CD4-positive, alpha-beta T cell treated with Interleukin-15 for 1 hour (primary cell): ENCODE measurements around the gene PEPD.
A peak's percentile ranks its signal among the peaks of the same experiment; 100 is the strongest.

Experiments used
- DNase-seq: peaks from one replicate; pipeline ENCODE4 v3.0.0-alpha.2; 2020

Gene PEPD

GRCh38 chr19:33403973-33404304 lies 117.7 kb downstream of the PEPD start:
- DNase-seq: no peak

DNA sequence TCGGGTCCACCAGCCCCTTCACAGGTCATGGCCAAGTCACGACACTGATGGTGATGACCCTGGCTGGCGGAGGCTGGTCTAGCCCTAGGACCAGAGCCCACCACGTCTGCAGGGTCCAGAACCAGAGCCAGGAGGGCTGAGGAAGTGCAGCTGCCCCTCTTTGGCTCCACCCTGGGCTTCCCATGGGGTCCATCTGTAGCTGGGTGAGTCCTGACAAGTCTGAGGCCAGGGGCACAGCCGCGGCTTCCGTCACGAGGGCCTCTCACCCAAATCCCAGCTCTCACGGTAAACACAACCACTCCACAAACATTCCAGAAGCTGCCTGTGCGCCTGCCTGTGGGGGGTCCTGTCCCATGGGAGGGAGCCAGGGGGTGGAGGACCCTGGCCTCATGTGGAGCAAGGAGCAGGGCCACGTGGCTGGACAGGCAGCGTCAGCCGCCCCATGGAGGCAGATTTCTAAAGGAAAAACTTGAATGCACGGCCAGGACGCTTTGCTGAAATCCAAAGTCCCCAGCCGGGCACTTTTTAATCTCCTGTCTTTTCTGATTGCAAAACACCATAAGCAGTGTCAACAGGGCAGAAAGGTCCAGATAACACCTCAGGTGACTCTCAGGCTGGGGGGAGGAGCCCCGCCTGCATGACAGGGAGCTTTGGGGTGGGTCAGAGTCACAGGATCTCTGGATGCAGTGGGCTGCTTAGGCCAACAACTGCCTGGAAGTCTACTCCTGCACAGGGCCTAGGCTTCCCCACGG lies 118.2 kb downstream of the PEPD start:
- DNase-seq: peak; percentile 11

GRCh38 chr19:33402421-33403220 lies 119.0 kb downstream of the PEPD start:
- no peak for DNase-seq

DNA sequence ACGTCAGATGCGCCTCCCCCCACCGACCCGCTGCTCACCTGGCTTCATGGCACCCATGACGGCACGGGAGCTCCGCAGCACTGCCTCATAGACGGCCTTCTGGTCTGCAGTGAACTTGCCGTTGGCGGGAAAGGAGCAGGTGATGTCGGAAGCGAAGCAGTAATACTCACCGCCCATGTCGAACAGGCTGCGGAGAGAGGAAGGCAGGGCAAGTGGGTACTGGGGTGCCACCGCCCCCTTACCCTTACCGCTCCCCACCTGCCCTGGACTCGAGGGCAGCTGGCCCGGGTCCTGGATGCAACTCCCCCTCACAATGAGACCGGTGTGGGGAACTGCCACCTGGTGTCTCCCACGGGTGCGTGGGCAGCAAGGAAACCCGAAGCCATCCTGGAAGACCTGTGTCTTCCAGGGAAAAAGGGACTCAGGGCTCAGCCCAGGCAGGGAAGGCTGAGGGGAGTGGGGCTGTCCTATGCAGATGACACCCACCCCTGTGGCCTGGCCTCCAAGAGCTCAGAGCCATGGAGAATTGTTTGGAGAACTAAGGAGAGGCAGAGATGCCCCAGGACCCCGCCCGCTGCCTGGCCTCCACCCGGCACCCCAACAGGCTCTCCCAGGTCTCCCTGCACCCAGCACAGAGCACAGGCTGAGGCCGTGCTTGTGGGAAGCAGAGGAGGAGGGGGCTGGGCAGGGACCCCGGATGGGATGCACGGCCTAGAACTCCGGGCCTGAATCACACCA lies 119.7 kb downstream of the PEPD start:
- DNase-seq: no peak

GRCh38 chr19:33400856-33401682 lies 120.5 kb downstream of the PEPD start:
- no peak for DNase-seq

GRCh38 chr19:33399745-33400681 lies 121.6 kb downstream of the PEPD start:
- DNase-seq: no peak

DNA sequence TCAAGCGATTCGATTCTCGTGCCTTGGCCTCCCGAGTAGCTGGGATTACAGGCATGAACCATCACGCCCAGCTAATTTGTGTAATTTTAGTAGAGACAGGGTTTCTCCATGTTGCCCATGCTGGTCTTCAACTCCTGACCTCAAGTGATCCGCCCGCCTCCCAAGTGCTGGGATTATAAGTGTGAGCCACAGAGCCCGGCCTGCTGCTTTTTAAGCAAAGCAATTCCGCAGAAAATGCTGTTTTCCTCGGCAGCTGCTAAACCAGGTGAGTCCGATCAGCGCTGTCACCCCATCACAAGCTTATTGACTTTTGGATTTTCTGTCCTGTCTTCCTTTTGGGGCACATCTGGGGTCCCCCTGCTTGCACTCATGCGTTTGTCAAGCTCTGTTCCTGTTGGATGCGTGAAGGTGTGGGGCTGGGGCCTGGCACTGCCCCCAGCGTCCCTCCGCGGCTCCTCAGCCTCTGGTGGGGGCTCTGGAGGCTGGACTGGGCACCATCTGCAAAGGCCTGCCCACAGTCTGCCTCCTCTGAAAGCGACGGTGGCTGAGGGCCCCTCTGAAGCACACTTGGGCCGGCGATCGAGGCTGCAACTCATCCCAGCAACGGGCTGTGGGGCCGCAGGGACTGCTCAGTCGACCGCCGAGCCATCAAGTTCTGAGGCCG lies 122.4 kb downstream of the PEPD start:
- DNase-seq: no peak

DNA sequence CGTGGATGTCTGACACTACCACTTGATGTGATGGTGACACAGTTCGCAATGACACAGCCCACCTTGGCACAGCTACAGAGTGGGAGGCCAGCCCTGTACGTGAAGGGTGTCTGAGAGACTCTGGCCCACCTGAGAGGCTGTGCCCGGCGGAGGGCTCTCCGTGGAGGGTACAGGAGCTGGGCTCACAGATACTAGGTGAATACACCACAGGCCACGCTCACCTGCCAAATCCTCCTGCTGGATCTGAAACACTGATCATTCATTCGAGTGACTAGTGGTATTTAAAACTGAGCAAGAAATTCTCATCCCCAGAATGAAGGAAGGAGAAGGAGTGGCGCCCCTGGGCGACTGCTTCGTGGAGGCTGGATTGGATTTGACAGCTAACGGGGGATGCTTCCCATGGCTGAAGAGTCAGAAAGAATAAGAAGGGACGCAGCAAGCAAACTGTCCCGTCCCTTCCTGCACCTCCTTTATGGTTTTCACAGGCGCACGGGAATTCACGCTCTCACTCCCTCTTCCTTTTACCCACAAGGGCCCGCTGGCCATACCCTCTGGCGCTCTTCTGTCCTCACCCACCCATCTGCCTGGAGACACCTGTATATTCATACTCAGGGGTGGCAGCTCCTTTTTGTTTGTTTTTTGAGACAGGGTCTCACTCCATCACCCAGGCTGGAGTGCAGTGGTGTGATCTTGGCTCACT lies 123.1 kb downstream of the PEPD start:
- no peak for DNase-seq

DNA sequence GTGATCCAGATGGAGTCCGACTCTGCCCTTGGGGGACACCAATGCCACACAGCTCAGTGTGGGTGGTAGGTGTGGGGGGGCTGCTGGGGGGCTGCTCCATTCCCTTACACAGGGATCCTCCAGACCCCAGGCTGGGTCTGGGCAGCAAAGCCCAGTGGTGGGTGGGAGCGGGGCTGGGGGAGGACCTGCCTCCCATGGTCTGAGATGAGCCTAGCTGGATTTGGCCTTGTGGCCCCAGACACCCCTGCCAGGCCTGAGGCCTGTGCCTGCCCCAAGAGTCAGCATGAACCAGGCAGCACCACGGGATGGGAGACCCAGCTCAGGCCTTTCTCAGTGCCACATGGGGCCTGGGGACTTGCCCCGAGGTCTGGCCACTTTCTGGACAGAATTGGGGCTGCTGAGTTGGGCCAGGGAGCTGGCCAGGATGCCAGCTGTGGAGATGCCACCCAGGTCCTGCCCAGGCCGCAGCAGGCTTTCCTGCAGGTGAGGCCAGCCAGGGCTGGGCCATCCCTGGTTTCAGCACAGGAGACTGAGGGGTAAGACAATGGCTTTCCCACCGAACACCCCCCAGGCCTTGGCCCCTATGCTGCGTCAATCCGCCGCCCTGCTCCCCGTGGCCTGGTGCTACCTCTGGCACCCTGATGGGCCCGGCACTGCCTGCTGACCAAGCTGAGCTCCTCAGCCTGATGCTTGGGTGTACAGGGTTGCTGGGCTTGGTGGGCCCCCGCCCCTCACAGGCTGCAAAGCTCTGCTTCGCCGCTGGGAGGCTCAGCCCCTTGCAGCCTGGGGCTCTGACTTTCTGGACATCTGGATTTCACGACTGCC lies 123.8 kb downstream of the PEPD start:
- no peak for DNase-seq

GRCh38 chr19:33396701-33397535 lies 124.7 kb downstream of the PEPD start:
- DNase-seq: no peak

DNA sequence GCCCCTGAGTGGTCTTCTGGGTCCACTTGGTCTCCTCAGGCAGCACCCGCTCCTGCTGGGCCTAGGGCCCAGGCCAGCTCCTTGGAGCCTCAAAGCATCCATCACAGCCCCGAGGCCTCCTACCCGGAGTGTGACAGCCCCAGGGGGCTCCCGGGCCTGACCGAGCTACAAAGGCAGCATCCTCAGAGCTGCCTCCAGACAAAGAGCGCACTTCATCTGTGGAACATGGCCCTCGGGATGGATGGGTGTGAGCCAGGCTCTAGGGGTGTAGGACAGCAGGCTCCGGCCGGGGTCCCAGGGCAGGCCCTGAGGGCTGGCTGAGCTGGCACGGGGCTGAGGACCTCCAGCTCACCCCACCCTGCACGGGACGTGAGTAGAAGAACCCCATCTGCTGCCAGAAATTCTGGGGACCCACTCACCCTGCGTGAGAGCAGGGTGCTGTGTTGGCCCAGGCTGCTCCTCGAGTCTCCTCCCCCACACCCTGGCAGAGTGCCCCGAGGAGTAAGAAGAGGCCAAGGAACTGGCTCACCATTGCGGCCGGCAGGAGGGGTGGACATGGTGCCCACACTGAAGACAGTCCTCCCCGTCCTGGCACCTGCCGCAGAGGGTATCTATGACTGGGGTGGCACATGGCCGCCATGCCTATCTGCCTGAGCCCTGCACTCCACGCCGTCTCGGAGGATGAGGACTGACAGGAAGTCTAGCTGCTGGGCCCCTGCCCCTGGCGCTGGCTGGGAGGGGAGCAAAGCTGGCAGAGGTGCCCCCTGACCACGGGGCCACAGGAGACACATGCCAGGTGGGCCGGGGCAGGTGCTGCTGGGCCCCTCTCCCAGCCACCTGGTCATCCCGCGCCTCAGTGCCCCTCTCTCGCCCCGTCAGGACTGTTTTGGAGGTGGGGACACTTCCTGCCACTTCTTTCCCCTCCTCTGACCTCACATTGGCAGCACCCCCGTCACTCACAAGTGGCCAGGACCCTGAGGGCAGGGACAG lies 125.7 kb downstream of the PEPD start:
- DNase-seq: peak; percentile 10

DNA sequence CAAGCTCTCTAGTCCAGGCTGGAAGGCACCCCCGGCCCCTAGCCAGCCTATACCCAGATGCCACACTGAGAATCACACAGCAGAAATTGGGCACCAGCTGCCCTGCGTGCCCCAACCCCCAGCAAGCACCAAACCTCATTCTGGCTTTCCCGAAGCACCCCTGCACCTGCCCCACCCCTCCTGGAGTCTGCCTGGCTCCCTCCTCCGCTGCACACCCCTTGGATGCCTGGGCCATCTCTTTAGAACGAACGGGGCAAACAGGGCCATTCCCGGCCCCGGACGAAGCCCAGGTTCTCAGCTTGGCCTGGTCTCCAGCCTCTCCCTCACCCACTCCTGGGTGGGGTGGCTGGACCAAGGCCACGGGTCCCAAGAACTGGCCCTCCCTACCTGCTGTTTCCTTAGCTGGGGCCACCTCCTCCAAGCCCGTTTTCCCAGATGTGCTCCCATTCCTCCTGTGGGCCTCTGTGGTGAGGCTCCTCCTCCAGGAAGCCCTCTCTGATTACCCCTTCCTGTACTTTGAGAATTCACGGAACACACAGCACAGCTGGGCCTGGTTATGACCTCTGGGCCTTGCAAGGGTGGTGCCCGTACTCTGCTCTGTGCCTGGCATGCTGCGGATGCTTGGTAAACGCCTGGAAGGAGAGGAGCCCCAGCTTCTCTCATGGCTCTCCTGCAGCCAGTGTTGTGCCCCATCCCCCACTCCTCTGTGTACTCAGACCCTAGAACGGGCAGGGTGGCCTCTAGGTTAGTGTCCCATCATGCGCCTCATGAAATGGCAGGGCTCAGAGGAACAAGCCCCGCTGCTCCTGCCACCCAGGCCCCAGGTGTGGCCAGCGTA lies 126.6 kb downstream of the PEPD start:
- DNase-seq: peak; percentile 7

GRCh38 chr19:33394006-33394722 lies 127.4 kb downstream of the PEPD start:
- DNase-seq: no peak

DNA sequence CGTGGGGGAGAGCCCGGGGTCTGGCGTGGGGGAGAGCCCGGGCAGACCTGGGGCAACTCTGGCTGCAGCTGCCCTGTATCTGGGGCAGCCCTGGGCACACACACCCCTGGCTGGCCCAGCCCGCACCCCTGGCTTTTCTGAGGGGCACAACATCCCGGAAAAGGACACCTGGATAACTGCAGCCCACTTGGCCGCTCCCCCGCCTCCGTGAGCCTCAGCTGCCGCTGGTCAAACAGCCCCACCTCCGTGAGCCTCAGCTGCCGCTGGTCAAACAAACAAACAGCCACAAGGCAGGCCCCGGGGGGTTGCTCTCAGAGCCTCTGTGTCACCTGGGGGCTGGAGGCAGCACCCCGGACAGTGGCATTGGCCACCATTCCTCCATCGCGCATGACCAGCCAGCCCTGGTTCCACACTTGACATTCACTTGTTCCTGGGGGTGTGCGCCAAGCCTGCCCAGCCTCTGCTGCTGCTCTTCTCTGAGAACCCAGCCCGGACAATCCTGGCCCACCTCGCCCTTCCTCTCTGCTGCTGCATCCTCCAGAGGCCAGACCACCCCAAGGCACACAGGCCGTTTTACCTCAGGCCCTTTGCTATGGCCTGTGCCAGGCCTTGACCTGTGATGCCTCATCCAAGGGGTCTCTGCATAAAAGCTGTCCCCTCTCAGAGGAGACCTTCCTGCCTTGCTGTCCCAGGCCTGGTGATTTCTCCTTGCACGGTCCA lies 128.1 kb downstream of the PEPD start:
- no peak for DNase-seq
